T-helper 22 cell (primary cell): Measurements from ENCODE around the gene CNPY2.
A peak's percentile ranks its signal among the peaks of the same experiment; 100 is the strongest.
"Not testable (repeated sequence)": the region's sequence is repeated elsewhere in the genome, so short reads cannot be mapped to it uniquely, and the experiment has no call there.

Source experiments
- DNase-seq: peaks from one replicate; pipeline ENCODE4 v3.0.0-alpha.2; 2020; ENCODE audit warnings: low read depth

Gene CNPY2

GRCh38 chr12:56333679-56334489 is 18.1 kb upstream of the CNPY2 start, which contains the start of gene PAN2:
Gene PAN2, minus strand, starts transcription at chr12:56334000. Its CDS starts 906 bp downstream, at chr12:56333094.
- peak; percentile 90 for DNase-seq

- no peak for DNase-seq
Observed at GRCh38 chr12:56333197-56333678, 17.4 kb upstream of the CNPY2 start.

- no peak for DNase-seq
Observed at GRCh38 chr12:56332512-56333196, 16.9 kb upstream of the CNPY2 start.

- DNase-seq: no peak
Observed at GRCh38 chr12:56330936-56331490, 15.2 kb upstream of the CNPY2 start.

- DNase-seq: no peak
Observed at GRCh38 chr12:56326533-56326932, 10.7 kb upstream of the CNPY2 start.

GRCh38 chr12:56326126-56326525 is 10.3 kb upstream of the CNPY2 start:
- DNase-seq: no peak

- no peak for DNase-seq
Observed at GRCh38 chr12:56324206-56324605, 8.4 kb upstream of the CNPY2 start.

- not testable (repeated sequence) for DNase-seq
Observed at GRCh38 chr12:56321610-56322009, 5.8 kb upstream of the CNPY2 start.

GRCh38 chr12:56321027-56321426 is 5.2 kb upstream of the CNPY2 start:
- no peak for DNase-seq

GRCh38 chr12:56317675-56318074 is 1.9 kb upstream of the CNPY2 start:
- no peak for DNase-seq

- no peak for DNase-seq
Observed at GRCh38 chr12:56315249-56315621, 553 bp downstream of the CNPY2 start.

GRCh38 chr12:56311003-56311402 is 4.8 kb downstream of the CNPY2 start:
- no peak for DNase-seq

- DNase-seq: no peak
Observed at GRCh38 chr12:56308714-56309113, 7.1 kb downstream of the CNPY2 start.

GRCh38 chr12:56307221-56307965 is 8.4 kb downstream of the CNPY2 start:
- DNase-seq: no peak

GRCh38 chr12:56304872-56305590 is 10.8 kb downstream of the CNPY2 start:
- DNase-seq: no peak

GRCh38 chr12:56304276-56304675 is 11.5 kb downstream of the CNPY2 start:
- DNase-seq: no peak

GRCh38 chr12:56300644-56301464 is 14.9 kb downstream of the CNPY2 start:
- no peak for DNase-seq

- peak; percentile 98 for DNase-seq
Observed at GRCh38 chr12:56299853-56300643, 15.7 kb downstream of the CNPY2 start, which contains the start of gene CS. Gene CS, minus strand, starts transcription at chr12:56300330. Its CDS starts 129 bp downstream, at chr12:56300201.

GRCh38 chr12:56299308-56299852 is 16.4 kb downstream of the CNPY2 start:
- DNase-seq: no peak
